Hypothalamus (tissue), 51 donors: ENCODE measurements around the gene TLE5.

Experiments used
- DNase-seq, 51 donors: peaks; one replicate each; lab custom pipeline; 2025; lab: John Stamatoyannopoulos, UW

Gene TLE5

DNA sequence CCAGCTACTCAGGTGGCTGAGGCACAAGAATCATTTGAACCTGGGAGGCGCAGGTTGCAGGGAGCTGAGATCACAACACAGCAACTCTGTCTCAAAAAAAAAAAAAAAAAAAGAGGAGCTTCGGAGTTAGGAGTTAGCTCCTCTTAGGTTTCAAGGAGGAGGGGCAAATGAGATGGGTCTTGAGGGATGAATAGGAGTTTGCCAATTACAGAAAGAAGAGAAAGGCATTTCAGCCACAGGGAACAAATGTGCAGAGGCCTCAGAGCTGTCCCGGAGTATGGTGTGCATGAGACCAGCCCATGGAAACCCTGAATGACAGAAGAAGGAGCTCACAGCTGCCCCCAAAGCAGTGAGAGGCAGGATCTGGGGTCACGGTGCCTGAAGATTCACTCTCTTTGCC lies 57.8 kb downstream of the TLE5 start:
- no peak for DNase-seq

DNA sequence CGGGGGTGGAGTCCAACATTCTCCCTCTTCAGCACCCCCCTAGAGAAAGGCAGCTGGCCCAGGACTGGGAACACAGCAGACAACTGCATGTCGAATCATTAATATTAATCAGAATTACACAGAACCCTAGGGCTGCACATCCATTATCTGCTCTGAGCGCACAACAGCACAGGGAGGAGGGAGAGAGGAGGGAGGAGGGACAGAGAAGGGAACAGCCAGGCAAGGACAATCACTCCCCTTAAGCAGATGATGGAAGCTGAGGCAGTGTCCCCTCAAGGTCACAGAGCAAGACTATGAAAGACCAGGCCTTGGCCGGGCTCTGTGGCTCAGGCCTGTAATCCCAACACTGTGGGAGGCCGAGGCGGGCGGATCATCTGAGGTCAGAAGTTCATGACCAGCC lies 59.2 kb downstream of the TLE5 start:
- no peak for DNase-seq
